AG20443 (cell line): ENCODE data around the gene C20orf204.
A peak's percentile ranks its signal among the peaks of the same experiment; 100 is the strongest.

Source experiments
- DNase-seq: peaks from one replicate; pipeline ENCODE4 v3.0.0; 2012; ENCODE audit warnings: low spot score, mixed read lengths

Gene C20orf204

DNA sequence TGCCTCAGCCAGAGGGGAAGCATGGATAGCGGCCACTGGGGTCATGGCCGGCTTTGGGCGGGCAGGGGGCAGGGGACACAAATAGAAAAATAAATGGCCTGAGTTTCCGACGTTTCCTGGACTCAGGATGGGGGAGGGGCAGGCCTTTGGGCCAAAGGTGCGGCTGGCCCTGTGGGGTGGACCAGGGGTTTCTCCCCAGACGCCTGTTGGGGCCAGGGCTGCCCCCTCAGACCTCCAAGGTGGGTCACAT, 20.6 kb downstream of the C20orf204 start:
- DNase-seq = no peak

DNA sequence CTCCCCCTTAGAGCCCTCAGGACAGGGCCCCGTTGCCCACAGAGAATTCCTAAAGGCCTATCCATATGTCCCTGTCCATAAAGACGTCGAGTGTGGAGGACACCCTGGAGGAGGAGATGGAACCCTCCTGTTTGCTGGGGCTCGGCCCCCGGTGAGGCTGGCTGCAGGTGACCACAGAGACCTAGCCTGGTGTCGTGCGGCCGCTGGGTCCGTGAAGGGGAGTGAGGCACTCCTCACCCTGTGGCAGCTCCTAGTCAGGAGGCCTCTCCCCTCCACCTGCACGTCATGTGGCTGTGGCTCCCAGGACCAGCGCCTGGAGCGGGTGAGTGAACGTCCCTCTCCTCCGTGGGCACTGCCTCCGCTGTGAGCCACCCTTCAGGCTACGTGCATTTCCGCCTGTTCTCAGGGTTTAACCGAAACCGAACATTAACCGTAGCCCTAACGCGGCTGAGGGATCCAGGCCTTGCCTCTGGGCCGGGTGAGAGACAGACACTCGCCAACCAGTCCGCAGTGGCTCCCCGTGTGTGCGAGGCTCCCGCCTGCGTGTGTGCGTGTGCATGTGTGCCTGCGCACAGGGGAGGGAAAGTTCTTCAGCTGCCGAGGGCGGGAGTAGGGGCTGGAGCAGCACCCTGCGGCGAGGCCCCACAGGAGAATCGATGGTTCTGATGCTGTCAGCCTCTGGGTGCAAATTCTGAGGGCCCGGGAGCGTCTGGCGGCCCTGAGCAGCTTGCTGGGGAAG, 21.1 kb downstream of the C20orf204 start:
- DNase-seq = peak; percentile 8

DNA sequence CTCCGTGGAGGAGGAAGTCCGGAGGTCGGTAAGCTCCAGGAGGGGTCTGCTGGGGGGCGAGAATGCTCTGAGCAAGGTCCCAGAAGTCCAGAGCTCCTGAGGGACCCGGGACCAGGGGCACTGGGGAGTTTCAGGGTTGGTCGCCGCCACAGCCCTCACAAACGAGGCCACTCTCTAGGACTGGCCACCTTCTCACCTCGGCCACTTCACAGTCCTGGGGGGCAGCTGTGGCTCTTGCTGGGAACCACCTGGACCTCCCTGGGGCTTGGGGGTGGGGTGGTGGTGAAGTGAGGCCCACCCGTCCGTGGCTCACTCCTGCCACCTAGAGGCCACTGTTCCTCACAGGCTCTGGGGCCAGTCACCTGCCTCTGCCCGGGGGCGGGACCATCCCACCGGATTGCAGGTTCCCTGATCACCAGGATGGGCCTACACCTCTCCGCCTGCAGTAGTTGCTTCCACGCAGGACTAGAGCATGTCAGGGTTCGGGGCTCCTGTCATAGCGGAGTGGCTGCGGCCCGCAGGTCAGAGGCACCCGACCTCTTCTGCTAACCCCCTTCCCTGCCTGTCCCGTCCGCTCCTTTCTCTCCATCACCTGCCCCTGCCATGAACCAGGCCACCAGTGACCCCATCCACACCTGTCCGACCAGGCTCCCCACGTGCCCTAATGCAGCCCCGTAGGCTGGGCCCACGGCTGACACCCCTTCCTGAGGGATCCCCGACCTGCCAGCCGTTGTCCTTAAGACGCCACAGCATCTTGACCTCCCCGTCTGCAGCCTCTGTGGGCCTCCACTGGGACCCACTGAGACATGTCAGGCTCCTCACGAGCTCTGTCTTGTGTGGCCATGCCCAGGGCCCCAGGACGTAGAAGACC, 21.9 kb downstream of the C20orf204 start:
- DNase-seq = peak; percentile 89

DNA sequence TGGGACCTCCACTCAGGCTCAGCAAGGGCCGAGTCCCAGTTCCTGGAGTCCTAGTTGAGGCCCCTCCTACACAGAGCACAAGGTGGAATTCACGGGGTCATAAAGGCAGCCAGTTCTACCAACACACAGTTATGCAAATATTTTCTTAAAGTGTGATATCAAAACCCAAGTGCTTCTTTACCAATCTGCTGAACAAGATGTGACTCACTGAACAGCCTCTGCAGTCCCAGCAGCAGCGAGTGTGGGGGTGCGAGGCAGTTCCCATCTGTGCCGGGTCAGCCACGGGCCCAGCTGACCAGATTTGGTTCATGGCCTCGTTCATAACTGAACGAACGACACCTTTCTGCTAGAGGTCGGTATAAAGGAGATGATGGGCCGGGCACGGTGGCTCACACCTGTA, 22.6 kb downstream of the C20orf204 start:
- no peak for DNase-seq

DNA sequence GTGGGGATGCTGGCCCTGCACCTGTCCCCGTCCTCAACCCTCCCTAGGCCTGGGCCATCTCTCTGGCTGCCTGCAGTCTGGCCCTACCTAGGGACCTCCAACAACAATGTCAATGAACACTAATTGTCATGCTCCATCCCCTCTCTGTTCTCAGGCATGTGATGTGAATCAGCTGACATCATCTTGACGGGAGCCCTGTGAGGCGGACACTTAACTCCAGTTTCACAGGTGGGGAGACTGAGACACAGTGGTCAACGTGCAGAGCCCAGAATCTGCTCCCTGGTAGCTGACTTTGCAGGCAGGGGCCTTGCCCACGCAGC, 26.3 kb downstream of the C20orf204 start:
- no peak for DNase-seq

DNA sequence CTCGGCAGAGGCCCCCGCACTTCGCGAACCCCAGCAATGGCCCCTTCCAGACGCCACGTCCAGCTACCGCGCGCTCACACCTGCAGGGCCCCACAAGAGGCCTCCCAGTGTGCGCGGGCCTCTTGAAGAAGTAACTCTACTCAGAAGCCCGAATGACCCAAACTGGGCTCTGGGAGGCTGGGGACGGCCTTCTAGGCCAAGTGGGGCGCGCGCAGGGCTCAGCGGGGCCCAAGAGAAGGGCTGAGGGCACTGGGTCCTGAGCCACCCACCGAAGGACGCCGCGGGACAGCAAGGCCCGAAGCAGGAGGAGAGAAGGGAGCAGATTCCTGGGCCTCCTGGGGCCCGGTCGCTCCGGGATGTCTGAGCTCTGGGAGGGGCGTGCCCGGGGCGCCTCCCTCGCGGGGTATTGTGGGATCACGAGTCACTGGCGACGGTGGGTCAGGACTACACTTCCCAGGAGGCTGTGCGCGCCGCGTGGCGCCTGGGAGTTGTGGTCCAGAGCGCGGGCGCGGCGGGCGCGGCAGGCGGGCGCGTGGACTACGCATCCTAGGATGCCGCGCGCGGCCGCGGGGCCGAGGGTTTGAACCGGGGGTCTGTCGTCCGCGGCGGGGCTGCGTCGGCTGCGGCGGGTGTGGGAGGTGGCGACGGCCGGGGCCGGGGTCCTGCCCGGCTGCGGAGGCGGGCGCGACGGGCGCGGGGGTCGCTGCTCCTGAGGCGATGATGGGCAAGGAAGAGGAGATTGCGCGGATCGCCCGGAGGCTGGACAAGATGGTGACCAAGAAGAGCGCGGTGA, 26.8 kb downstream of the C20orf204 start, which contains the start of gene TCEA2:
TCEA2 (plus strand) TSS at position 603 of the 793 bp plus-strand sequence; CDS start at position 718, 115 bp downstream.
- DNase-seq = peak; percentile 98

DNA sequence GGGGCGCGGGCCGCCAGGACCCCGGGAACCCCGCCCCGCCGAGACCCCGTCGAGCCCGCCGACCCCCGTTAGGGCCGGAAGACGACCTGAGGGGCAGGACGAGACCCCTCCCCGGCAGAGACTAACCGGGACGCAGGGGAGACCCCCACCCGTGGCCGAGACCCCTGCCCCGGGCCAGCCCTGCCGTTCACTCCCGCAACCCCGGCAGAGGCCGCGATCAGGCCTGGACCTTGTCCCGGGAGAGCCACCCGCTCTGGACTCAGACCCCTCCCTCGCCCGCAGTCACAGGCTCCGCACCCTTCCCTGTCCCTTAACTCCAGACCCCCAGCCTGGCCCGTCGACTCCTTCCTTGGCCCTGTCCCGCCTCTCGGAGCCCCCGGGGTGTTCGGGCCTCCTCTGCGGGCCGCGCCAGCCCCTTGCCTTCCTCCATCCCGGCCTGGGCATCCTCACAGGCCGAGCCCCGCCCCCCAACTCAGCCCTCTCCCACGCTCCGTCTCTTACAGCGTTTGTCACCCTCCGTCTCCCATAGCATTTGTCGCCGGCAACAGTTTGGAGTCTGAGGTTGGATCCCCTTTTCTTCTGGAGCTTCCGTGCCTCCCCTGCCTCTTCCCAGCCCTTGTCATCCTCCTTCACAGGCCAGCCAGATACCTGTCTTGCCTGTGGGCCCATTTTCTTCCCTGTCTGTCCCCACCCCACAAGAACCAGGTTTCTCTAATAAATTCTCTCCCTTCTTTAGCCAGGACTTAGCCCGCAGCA, 27.6 kb downstream of the C20orf204 start:
- peak; percentile 46 for DNase-seq

DNA sequence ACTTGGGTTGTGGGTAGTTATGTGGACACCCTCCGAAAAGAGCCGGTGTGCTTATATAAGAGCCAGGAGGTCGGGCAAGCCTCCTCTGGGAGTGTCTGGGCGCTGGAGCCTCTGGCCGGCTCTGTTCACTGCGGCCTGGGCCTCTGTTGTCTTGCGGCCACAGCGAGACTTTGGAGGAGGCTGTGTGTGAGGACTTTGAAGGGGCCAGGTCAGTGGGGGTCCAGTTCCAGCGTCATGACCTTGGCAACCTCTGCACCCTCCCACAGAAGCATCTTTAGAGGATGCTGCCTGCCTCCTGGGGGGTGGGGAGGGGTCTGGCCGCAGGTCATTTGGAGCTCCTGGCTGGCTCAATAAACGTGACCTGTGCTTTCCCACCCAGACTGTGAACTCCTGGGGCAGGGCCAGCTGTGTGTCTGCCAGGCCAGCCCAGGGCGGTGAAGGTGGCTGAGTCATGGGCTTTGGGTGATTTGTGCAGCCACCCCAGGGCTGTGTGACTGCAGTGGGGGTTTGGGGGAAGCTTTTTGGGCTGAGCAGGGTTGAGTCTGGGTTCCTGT, 28.2 kb downstream of the C20orf204 start:
- DNase-seq = peak; percentile 84

DNA sequence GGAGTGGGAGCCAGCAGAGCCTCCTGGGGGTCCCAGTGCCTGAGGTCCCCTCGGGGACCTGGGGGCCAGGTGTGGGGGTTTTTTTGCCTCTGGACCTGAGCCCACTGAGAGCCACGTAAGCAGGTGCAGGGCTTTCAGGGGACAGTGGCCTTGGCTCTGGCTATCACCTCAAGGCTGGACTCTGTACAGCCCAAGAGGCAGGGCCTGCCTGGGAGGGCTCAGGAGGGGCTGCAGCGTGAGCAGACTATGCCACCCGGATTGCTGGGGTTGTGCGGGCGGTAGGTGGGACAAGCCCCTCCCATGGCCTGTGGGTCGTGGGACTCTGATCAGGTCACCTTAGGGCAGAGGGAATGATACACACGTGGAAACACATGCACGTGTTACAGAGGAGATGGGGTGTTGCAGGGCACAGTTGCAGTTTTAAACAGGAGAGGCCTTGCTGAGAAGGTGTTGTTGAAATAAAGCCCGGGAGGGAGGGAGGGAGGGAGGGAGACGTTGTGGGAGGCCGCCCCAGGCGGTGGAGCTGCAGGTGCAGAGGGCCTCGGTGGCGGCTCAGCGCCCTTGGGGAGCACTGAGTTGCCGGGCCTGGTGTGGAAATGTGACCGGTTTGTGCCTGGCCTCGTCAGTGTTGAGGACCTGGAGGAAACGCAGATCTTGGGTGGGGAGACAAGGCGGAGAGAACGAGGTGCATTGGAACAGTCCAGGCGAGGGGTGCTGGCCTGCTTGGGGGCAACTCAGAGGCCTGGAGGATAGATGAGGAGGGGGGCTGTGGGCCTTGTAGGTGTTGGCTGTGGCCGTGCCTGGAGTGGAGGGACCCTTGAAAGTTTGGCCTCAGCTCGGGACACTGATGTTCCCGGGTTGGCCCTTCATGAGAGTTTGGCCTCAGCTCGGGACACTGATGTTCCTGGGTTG, 29.3 kb downstream of the C20orf204 start:
- DNase-seq = no peak

DNA sequence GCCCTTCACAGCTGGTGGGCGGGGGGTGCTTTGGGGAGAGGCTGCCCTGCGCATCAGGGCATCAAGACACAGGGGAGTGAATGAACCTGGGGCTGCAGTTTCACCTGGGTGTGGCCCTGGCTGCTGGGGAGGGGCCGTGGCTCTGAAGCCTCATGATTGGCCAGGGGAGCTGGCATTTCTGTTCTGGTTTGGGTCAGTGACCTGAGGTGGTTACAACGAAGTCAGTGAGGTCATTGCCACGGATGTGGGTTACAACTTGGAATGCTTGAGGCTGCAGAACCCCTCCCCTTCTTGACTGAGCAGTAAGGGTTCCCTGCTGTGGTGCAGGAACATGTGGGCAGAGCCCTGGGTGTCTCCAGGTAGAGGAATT, 30.0 kb downstream of the C20orf204 start:
- DNase-seq = peak; percentile 78

DNA sequence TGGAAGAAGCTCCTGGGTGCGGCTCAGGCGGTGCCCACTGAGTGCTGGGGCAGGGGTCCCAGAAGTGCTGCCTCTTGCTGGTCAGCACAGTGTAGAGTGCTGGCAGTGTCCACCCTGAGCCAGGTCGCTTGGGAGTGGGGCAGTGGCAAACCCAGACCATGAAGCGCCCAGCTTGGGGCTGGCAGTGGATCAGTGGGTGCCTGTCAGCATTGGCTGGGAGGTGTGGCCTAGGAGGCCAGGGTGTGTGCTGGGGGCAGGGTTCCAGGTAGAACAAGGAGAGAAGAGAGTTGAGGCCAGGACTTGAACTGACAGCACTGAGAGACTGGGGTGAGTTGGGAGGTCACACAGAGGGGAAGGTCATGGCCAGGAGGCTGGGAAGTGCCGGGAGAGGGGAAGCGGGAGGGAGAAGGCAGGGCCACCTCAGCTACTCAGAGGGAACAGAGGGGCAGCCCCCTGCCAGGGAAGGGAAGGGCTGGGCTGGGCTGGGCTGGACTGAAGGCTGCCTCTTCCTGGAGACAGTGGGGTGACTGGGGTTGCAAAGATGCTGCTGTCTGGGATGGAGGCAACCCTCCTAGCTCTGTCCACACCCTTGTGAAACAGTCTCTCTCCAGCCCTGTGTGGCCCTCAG, 31.1 kb downstream of the C20orf204 start:
- DNase-seq = no peak

DNA sequence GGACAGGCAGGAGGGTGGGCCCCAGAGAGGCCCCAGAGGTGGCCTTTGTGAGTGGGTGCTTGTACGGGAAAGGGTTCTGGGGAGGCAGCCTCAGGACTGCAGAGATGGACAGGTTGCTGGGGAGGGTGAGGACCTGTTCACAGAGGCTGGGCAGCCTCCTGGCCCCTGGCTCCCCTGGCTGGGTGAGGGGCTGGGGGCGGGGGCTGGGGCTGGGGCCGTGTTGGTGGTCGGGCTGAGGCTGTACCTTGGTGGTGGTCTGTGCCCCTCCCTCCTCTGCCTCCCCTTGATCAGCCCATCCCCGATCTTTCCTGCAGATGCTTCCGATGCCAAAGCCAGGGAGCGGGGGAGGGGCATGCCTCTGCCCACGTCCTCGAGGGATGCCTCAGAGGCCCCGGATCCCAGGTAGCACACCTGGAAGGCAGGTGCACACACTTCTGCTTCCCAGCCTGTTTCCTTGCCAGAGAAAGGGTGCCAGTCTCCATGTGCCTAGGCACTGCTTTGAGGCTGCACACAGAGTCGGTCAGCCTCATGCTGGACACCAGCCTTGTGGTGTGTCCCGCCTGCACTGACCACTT, 31.8 kb downstream of the C20orf204 start:
- DNase-seq = no peak

DNA sequence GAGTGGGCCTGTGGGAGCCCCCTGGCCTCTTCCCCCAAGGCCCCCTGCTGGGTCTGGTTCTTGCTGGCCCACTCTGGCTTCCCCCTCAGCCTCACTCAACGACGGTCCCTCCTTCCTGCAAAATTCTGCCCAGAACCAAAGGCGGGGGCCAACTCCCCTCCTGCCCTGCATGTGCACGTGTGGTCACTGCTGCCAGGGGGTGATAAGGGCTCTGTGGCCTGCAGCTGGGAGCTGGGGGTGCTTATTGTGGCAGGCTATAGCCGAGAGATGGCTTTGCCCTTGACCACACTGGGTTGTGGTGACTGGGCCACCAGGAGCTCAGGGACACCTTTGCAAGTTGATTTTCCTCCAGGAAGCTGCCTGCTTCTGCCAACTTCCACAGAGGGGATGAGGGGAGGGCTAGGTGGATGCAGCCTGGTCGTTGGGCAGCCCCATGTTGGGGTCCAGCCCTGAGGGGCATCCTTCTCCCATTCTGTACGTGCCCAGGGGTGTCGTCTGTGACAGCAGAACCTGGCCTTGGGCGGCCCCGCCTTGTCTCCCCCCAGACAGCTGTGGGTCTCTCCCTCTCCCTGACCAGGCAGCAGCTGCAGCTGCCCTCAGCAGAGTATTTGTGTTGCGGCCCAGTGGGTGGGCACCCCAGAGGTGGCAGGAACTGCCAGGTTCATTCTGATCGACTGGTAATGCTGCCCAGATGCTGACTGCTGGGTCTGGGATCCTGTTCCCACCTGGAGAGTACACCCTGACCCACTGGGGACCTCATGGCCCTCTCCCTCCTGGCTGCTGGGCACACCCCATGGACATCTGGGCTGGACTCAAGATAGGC, 32.6 kb downstream of the C20orf204 start:
- no peak for DNase-seq

DNA sequence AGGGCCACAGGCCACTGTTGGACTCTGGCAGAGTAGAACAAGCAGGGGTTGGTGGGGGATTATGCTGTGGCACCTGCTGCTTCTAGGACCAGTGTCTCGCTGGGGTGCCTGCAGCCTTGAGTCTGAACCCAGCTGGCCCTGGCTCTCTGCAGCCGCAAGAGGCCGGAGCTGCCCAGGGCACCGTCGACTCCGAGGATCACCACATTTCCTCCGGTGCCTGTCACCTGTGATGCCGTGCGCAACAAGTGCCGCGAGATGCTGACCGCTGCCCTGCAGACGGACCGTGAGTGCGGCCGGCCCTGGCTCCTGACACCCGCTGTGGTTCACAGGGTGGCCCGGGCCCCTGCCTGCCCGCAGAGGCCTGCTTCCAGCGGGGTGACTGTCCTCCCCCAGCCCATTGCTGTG, 33.2 kb downstream of the C20orf204 start:
- no peak for DNase-seq

DNA sequence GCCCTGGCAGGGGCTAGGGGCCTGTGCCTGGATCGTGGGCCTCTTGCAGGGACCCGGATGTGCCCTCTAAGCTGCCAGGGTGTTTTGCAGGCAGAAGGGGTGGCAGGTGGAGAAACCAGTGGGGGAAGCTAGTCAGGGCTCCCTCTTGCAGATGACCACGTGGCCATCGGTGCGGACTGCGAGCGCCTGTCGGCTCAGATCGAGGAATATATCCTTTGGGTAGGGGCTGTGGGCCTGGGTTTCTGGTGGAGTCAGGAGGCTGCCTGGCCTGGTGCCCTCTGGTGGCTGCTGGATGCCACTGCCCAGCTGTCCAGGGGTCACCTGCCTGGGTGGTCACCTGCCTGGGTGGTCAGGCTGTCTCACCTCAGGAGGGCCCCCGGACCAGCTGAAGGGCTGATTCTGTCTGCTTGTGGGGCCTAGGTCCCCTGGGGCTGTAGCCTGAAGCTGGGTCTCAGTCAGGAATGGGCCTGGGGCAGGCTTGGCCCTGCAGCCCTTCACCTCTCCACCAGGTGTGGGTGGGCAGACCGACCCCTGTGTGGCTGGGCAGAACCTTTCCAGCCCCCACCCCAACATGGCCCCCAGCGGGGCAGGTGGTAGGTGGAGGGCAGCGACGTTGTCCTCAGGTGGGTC, 33.7 kb downstream of the C20orf204 start:
- DNase-seq = peak; percentile 70

DNA sequence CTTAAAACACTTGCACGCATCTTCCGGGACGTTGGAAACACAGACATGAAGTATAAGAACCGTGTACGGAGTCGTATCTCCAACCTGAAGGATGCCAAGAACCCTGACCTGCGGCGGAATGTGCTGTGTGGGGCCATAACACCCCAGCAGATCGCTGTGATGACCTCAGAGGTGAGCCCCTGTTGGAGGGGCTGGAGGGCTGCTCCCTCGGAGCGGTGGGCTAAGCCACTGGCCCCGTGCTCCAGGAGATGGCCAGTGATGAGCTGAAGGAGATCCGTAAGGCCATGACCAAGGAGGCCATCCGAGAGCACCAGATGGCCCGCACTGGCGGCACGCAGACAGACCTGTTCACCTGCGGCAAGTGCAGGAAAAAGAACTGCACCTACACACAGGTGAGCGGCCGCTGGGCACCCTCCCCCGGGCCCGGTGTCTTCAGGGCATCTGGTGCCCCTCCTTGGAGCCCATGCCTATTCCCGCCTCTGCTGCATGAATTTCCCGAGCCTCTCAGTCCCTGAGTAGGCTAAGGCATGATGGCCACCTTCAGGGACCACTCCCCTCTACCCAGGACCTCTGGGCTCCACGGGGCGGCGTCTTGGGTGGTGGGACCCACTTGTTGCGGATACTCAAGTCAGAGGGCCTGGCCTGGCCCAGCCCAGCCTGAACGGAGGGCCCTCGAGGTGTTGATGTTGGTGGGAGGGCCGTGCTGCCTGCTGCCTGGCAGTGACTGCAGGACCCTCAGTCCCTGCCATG, 34.4 kb downstream of the C20orf204 start:
- DNase-seq = no peak
